Measurements from ENCODE around the gene CLRN2.

GRCh38 chr4:17480210-17480927, 34.6 kb upstream of the CLRN2 start:
- no peak for TF ChIP-seq CTCF (IDR thresholded peaks at IDR 0.05)
- TF ChIP-seq KAT7 (CRISPR knock-in tag; IDR thresholded peaks at IDR 0.05; ENCODE audit: borderline replicate concordance), result no peak
- TF ChIP-seq SP1 (CRISPR knock-in tag; conservative IDR thresholded peaks at IDR 0.05), result no peak
- TF ChIP-seq ZNF532 (CRISPR knock-in tag; IDR thresholded peaks at IDR 0.05; ENCODE audit: borderline replicate concordance), result no peak
- no peak for TF ChIP-seq ZNF121 (CRISPR knock-in tag; IDR thresholded peaks at IDR 0.05)
- TF ChIP-seq MAX (CRISPR knock-in tag; IDR thresholded peaks at IDR 0.05), result no peak
- TF ChIP-seq JUN (CRISPR knock-in tag; IDR thresholded peaks at IDR 0.05), result no peak
